IPS DF 4.7 (cell line): ENCODE results near the gene PLCB4.

ENCODE experiments used
- DNase-seq: peaks from one replicate; pipeline ENCODE4 v3.0.0-alpha.2; 2013; ENCODE audit warnings: low spot score; ENCODE audit errors: extremely low read depth

PLCB4 gene

GRCh38 chr20:9488063-9488462 lies 419.2 kb downstream of the PLCB4 start:
- no peak for DNase-seq

GRCh38 chr20:9490161-9490560 lies 421.3 kb downstream of the PLCB4 start:
- DNase-seq: no peak

- no peak for DNase-seq
These were observed 421.7 kb downstream of the PLCB4 start for GRCh38 chr20:9490631-9491030.

- no peak for DNase-seq
These were observed 422.4 kb downstream of the PLCB4 start for GRCh38 chr20:9491324-9491723.

- DNase-seq: no peak
These were observed 423.2 kb downstream of the PLCB4 start for GRCh38 chr20:9492067-9492466.

- no peak for DNase-seq
These were observed 424.9 kb downstream of the PLCB4 start for GRCh38 chr20:9493803-9494202.

- DNase-seq: no peak
These were observed 426.8 kb downstream of the PLCB4 start for GRCh38 chr20:9495701-9496100.

GRCh38 chr20:9496155-9496554 lies 427.3 kb downstream of the PLCB4 start:
- DNase-seq: no peak

GRCh38 chr20:9498322-9498721 lies 429.4 kb downstream of the PLCB4 start:
- DNase-seq: no peak

- no peak for DNase-seq
These were observed 430.4 kb downstream of the PLCB4 start for GRCh38 chr20:9499126-9499899.

GRCh38 chr20:9500121-9500520 lies 431.2 kb downstream of the PLCB4 start:
- no peak for DNase-seq

GRCh38 chr20:9501473-9501872 lies 432.6 kb downstream of the PLCB4 start:
- DNase-seq: no peak

GRCh38 chr20:9503526-9504245 lies 434.8 kb downstream of the PLCB4 start:
- DNase-seq: no peak

- DNase-seq: no peak
These were observed 437.5 kb downstream of the PLCB4 start for GRCh38 chr20:9506280-9506821.

- no peak for DNase-seq
These were observed 438.1 kb downstream of the PLCB4 start for GRCh38 chr20:9506964-9507369.

GRCh38 chr20:9507544-9508239 lies 438.8 kb downstream of the PLCB4 start:
- no peak for DNase-seq

- no peak for DNase-seq
These were observed 439.4 kb downstream of the PLCB4 start for GRCh38 chr20:9508240-9508661.

GRCh38 chr20:9508696-9509178 lies 439.9 kb downstream of the PLCB4 start:
- DNase-seq: no peak

GRCh38 chr20:9509246-9509645 lies 440.4 kb downstream of the PLCB4 start:
- DNase-seq: no peak

- DNase-seq: no peak
These were observed 442.0 kb downstream of the PLCB4 start for GRCh38 chr20:9510911-9511310.

- no peak for DNase-seq
These were observed 445.2 kb downstream of the PLCB4 start for GRCh38 chr20:9514072-9514460.
